Nephron (organoid): Measurements from ENCODE around the gene SLC28A1.
"Not testable (repeated sequence)": the region's sequence is repeated elsewhere in the genome, so short reads cannot be mapped to it uniquely, and the experiment has no call there.

Experiments
- H3K27ac Mint-ChIP-seq, 3 experiments: 2 replicates each; pipeline ENCODE4 v1.8.0; 2020; ENCODE audit warnings: mixed read lengths in 3 of 3, mild to moderate bottlenecking in 2 of 3, moderate library complexity in 1 of 3
- H3K27me3 Mint-ChIP-seq: 2 replicates; pipeline ENCODE4 v1.8.0; 2021; ENCODE audit warnings: low read depth, mild to moderate bottlenecking, moderate library complexity, mixed read lengths
- H3K36me3 Mint-ChIP-seq: 2 replicates; pipeline ENCODE4 v1.8.0; 2020; ENCODE audit warnings: low read depth, mixed read lengths
- H3K4me1 Mint-ChIP-seq: 2 replicates; pipeline ENCODE4 v1.8.0; 2020; ENCODE audit warnings: mixed read lengths
- H3K4me3 Mint-ChIP-seq, 3 experiments: 2 replicates each; pipeline ENCODE4 v1.8.0; 2020; ENCODE audit warnings: mild to moderate bottlenecking in 3 of 3, mixed read lengths in 3 of 3, moderate library complexity in 2 of 3
- H3K9me3 Mint-ChIP-seq: 2 replicates; pipeline ENCODE4 v1.8.0; 2020; ENCODE audit warnings: mixed read lengths
- CTCF ChIP-seq, 3 experiments: fragments of 200-600 bp; sonication (generic); IDR thresholded peaks; one replicate each; pipeline ENCODE4 v1.5.0; 2021; ENCODE audit warnings: antibody characterized with exemption in 3 of 3; ENCODE audit not compliant: unreplicated experiment in 3 of 3

The SLC28A1 gene

GRCh38 chr15:84924077-84924731 lies 39.7 kb downstream of the SLC28A1 start:
- Mint-ChIP-seq H3K9me3 (no peaks in the 10 kb centered on the region), H3K4me3 (no peak overlapping the region), H3K36me3 (no peaks in the 10 kb centered on the region)

GRCh38 chr15:84924821-84925569 lies 40.5 kb downstream of the SLC28A1 start:
- not testable (repeated sequence) for H3K27me3 Mint-ChIP-seq, H3K4me3 Mint-ChIP-seq, H3K9me3 Mint-ChIP-seq, H3K27ac Mint-ChIP-seq, H3K36me3 Mint-ChIP-seq
- H3K4me1 Mint-ChIP-seq = peaks cover 37% of the 10 kb centered on the region

More at GRCh38 chr15:84924077-84924731, 39.7 kb downstream of the SLC28A1 start:
- no peaks in the 10 kb centered on the region for H3K27me3 Mint-ChIP-seq
- H3K4me1 Mint-ChIP-seq = peaks cover 41% of the 10 kb centered on the region
- H3K27ac Mint-ChIP-seq = peak overlapping the region in 1 of 3 experiments; percentile 80
- TF ChIP-seq CTCF (IDR thresholded peaks at IDR 0.05; ENCODE audit: unreplicated experiment in 3 of 3) = no peak

GRCh38 chr15:84925906-84926305 lies 41.4 kb downstream of the SLC28A1 start:
- no peaks in the 10 kb centered on the region for H3K9me3 Mint-ChIP-seq

GRCh38 chr15:84926491-84927230 lies 42.2 kb downstream of the SLC28A1 start:
- no peak overlapping the region for H3K4me3 Mint-ChIP-seq
- peaks cover 4% of the 10 kb centered on the region for H3K27me3 Mint-ChIP-seq
- no peaks in the 10 kb centered on the region for H3K9me3 Mint-ChIP-seq
- H3K36me3 Mint-ChIP-seq = no peaks in the 10 kb centered on the region
- peaks cover 34% of the 10 kb centered on the region for H3K4me1 Mint-ChIP-seq
- H3K27ac Mint-ChIP-seq = peak overlapping the region; percentile 67 to 99 (median 95)
- TF ChIP-seq CTCF (IDR thresholded peaks at IDR 0.05; ENCODE audit: unreplicated experiment in 3 of 3) = no peak

More at GRCh38 chr15:84925906-84926305, 41.4 kb downstream of the SLC28A1 start:
- no peak overlapping the region for H3K4me3 Mint-ChIP-seq
- H3K27me3 Mint-ChIP-seq = peaks cover 4% of the 10 kb centered on the region
- H3K4me1 Mint-ChIP-seq = peaks cover 40% of the 10 kb centered on the region
- TF ChIP-seq CTCF (IDR thresholded peaks at IDR 0.05; ENCODE audit: unreplicated experiment in 3 of 3) = no peak
- no peaks in the 10 kb centered on the region for H3K36me3 Mint-ChIP-seq
- no peak overlapping the region for H3K27ac Mint-ChIP-seq

- Mint-ChIP-seq H3K4me3 (no peak overlapping the region), H3K27me3 (peaks cover 4% of the 10 kb centered on the region), H3K4me1 (peaks cover 28% of the 10 kb centered on the region), H3K9me3 (no peaks in the 10 kb centered on the region), H3K27ac (peak overlapping the region in 1 of 3 experiments; percentile 99), H3K36me3 (no peaks in the 10 kb centered on the region)
- no peak for TF ChIP-seq CTCF (IDR thresholded peaks at IDR 0.05; ENCODE audit: unreplicated experiment in 3 of 3)
These were observed 44.3 kb downstream of the SLC28A1 start for GRCh38 chr15:84928843-84929168.
